Measurements from ENCODE around the gene TREML1.
"Not testable (repeated sequence)": the region's sequence is repeated elsewhere in the genome, so short reads cannot be mapped to it uniquely, and the experiment has no call there.

The TREML1 gene, protein sequence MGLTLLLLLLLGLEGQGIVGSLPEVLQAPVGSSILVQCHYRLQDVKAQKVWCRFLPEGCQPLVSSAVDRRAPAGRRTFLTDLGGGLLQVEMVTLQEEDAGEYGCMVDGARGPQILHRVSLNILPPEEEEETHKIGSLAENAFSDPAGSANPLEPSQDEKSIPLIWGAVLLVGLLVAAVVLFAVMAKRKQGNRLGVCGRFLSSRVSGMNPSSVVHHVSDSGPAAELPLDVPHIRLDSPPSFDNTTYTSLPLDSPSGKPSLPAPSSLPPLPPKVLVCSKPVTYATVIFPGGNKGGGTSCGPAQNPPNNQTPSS

GRCh38 chr6:41153992-41154625, at the start of gene TREML1:
Gene TREML1, minus strand, starts transcription at chr6:41154347. Its CDS starts 59 bp downstream, at chr6:41154288.
- no peak for DNase-seq

DNA sequence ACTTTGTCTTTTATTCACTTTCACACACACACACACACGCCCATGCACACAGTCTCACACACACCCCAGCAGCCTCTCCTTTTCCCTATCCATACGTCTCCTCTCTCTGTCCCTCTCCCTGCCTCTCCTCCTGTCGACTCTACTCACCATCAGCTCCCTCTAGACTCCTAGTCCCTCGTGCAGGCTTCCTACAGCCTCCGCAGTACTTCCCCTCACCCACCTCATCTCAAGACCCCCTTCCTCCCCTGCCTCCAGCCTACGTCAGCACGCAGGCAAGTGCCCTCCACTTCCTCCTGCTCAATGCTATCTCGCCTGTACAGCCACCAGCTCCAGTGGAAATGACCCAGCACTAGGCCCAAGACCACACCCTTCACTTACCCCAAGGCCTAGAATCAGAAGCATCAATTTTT, 47.6 kb upstream of the TREML1 start:
- DNase-seq, result no peak

DNA sequence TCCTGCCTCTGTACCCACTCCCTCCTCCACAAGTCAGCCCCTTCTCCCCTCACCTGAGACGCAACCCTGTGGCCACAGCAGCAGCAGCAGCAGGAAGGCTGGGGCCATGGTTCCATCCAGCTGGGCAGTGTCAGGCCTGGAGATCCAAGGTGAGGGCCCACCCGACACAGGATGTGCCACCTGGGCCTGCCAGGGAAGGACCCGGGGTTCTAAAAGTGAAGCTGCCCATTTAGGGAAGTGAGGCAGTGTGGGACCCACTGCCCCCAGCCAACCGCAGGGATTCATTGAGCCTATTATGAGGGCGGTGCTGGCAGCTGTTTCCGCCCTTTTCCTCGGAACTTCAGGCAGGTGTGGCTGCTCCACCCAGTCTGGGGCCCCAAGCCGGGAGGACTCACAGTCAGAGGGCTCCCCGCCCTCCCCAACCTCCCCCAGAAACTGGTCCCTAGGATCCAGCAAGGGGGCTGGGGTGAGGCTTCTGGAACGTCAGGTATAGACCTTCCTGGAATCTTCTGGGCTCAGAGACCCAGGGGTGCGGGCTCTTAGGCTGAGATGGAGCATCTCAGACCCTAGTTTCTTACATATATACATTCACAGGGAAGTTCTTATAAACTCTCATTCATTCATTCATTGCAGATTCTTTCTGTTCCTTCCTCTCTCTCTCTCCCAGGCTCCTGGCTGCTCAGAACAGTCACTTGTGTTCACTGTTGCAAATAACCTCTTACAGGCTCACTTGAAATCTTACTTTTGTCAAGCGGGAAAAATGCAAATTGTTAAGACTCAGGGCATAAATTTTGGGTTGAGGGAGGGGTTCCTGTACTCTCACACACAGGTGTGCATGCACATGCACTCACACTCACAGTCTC, 47.0 kb upstream of the TREML1 start, which contains the start of gene TREML2:
Gene TREML2 (minus strand): TSS at position 249 of the 863 bp plus-strand sequence. CDS start 141 bp downstream, at position 108.
- no peak for DNase-seq

- peak; percentile 59 for DNase-seq
These were observed 46.3 kb upstream of the TREML1 start for GRCh38 chr6:41200296-41200900.

DNA sequence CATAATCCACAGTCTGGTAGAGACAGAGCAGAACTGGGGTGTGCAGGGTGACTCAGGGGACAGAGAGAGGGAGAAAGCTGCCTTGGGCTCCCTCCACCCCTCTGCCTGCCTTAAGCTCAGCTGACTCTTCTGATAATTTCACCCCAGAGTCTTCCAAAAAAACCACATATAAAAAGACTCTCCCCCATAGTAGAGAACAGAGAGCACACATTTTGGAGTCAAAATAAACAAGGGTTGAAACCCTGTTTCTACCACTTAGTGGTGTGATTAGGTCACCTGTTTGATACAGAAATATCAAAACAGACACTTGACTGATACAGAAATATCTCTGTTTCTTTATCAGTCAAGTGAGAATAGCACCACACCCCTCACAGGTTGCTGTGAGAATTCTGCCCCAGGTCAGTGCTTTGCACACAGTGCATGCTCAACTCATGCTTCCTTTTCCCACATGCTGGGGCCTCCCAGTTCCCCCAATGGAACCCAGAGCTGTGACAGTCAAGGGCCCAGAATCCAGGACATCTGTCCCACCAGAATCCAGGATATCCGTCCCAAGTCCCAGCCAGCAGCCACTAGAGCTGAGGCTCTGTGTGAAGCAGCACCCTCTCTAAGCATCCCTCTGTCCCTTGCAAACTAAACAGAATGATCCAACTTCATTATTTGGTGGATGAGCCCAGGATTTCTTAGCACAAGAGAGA, 45.6 kb upstream of the TREML1 start:
- DNase-seq, result no peak

DNA sequence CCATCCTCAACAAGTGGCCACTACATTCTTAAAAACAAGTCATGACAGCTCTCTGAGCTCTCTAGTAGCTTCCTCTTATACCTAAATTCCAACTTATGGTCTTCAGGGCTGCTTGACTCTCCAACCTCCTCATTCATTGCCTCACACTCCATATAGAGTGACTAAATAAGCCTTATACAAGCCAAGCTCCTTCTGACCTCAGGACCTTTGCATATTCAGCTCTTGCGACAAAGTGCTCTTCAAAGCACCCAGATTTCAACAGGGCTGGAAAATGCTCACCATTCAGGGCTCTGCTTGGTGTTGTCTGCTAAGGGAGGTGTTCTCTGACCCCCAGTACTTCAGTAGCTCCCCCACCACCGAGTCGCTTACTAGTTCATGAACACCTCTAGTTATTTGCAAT, 43.1 kb upstream of the TREML1 start:
- DNase-seq, result no peak

GRCh38 chr6:41194386-41194785, 40.2 kb upstream of the TREML1 start:
- no peak for DNase-seq

DNA sequence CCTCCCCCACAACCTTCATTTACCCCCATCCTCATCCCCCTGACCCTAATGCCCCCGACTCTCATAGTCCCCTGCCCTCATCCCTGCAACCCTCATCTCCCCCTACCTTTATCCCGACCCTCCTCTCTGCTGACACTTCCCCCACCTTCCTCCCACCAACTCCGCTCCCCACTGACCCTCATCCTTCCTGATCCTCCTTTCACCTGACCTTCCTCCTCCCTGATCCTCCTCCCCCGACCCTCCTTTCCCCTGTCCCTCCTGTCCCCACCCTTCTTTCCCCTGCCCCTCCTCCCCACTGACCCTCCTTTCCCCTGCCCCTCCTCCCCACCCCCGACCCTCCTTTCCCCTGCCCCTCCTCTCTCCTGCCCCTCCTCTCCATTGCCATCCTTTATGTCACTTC, 39.7 kb upstream of the TREML1 start:
- DNase-seq, result no peak

GRCh38 chr6:41193171-41193734, 39.1 kb upstream of the TREML1 start:
- DNase-seq, result no peak

- DNase-seq, result no peak
These were observed 37.4 kb upstream of the TREML1 start for GRCh38 chr6:41191569-41191968.

GRCh38 chr6:41190791-41191190, 36.6 kb upstream of the TREML1 start:
- no peak for DNase-seq

- no peak for DNase-seq
These were observed 35.8 kb upstream of the TREML1 start for GRCh38 chr6:41189967-41190366.

DNA sequence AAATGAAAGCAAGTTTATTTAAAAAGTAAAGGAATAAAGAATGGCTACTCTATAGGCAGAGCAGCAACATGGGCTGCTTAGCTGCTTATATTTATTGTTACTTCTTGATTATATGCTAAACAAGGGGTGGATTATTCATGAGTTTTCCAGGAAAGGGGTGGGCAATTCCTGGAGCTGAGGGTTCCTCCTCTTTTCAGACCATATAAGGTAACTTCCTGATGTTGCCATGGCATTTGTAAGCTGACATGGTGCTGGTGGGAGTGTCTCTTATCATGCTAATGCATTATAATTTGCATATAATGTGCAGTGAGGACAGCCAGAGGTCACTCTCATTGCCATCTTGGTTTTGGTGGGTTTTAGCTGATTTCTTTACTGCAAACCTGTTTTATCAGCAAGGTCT, 34.9 kb upstream of the TREML1 start:
- DNase-seq, result not testable (repeated sequence)

GRCh38 chr6:41187924-41188886, 34.1 kb upstream of the TREML1 start:
- no peak for DNase-seq

DNA sequence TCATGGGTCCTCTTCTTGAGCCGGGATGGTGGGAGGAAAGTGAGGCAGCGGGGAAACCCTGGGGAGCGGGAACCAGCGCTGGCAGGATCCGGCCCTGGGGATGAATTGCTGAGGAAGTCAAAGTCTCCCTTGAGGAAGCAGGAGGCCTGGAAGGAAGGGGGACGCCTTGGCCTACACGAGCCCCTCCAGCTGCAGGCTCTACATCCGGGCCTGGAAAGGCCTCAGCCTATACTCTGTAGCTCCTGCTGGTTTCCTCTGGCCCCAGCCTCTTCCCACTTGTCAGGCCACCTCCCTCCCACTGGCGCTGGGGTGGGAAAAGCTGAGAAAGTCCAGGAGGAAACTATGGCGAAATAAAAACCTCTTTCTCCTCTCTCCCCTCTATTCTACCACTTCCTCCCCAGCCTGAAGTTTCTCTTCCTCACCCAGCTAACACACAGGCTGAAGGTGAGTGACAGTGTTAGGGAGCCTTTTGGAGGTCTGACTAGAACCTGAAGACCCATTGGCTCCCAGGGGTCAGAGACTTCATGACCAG, 31.9 kb upstream of the TREML1 start:
- DNase-seq, result no peak

GRCh38 chr6:41184761-41185160, 30.6 kb upstream of the TREML1 start:
- DNase-seq, result no peak

DNA sequence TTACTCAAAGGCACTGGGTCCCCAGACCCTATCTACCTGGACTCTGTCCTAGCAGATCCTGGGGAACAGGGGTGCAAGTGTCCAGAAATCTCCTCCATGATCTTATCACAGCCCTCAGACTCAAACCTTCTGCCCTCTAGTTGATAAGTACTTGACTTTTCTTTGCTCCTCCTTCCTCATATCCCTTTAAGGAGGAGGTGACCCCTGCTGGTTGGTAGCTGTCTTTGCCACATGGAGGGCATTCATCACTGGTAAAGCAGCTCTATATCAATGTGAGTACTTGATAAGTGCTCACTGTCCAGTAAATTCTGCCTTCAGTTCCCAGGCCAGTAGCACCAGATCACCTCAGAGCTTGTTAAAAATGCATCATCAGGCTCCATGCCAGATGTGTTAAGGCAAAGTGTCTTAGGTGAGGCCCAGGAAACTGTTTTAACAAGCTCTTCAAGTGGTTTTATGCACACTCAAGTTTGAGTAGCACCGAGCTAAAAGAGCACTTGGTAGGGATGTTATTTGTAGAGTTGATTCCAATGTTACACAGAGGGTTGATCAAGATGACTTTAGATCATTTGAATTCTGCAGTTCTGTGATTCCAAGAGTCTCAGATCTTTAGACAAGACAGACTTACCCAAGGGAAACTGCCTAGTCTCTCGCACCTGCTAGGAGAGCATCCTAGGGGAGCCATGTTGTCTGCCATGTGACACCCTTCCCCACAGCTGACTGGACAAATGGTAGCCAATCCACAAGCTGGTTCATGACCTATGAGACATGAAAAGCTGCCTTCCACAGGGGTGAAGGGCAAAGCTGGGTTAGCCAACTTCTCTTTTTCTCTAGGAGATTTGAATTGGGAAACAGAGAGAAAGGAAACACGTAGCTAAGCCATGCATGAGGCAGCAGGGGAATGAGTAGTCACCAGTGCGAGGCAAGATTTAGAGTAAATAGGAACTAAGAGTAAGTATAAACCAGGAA, 28.2 kb upstream of the TREML1 start:
- peak; percentile 51 for DNase-seq

DNA sequence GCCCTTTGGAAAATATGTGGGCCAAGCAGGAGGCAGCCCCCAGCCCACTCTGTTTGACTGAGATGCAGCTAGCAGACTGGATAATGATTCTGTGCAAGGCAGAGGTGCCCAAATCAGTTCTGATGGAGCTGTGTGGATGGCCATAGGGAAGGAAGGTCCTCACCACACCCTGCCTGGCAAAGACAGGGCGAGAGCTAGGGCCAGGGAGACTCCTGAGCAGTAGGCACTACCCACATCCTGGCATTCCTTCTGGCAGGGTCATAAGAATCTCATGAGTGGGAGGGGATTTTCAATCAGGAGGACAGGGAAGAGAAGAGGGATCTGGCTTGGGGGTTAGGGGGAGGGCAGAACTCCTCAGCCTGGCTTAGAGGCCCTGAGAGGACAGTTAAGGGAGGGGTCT, 27.4 kb upstream of the TREML1 start:
- no peak for DNase-seq

GRCh38 chr6:41179163-41179562, 25.0 kb upstream of the TREML1 start:
- DNase-seq, result no peak

Measured in fibroblast of skin of right biceps (primary cell).